Uterus (tissue), 2 donors: ENCODE measurements around the gene FGF19.

Source experiments
- POLR2A ChIP-seq, 2 donors: fragments of 450-650 bp; IDR thresholded peaks; one replicate each; pipeline ENCODE4 v1.6.1; 2016; ENCODE audit warnings: antibody characterized with exemption in 2 of 2, mild to moderate bottlenecking in 1 of 2, moderate library complexity in 1 of 2
- TF ChIP-seq, protein P1 (sequence below), 4 experiments: fragments of 200-600 bp in 2 of 4; fragments of 450-650 bp in 2 of 4; sonication (generic) in 2 of 4; IDR thresholded peaks; one replicate each; pipeline ENCODE4 v1.5.1; 2016 to 2019; ENCODE audit warnings: antibody characterized with exemption in 4 of 4, mild to moderate bottlenecking in 2 of 4, moderate library complexity in 1 of 4

DNA sequence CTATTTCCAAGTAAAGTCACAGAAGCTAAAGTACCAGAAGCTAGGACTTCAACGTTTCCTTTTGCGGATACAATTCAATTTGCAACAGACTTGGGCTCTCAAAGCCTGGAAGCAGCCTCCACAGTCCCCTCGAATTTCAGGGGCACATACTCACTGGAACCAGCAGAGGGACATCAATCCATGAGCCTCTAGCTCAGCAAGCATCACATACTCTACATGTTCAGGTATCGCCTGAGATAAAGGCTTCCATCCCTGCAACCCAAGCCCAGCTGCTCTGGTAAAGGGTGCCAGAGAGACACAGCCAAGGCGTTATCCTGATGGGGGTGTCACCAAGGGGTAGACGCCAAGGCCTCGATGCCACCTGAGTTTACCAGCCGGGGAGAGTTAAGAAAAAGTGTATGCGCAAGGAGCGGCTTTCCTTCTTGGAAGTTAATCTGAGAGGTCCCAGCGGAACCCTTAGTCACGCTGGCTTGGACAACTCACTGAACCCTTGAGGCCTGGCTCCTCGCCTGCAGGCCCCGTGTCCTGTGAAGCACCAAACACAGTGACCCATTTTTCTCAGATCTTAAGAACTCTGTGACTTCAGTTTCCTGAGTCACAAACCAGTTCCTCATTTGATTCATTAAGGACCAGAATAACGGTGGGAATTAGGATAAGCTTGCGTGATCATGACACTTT is 41.7 kb downstream of the FGF19 start:
- no peak for TF ChIP-seq POLR2A (IDR thresholded peaks at IDR 0.05)
- TF ChIP-seq, protein P1, sequence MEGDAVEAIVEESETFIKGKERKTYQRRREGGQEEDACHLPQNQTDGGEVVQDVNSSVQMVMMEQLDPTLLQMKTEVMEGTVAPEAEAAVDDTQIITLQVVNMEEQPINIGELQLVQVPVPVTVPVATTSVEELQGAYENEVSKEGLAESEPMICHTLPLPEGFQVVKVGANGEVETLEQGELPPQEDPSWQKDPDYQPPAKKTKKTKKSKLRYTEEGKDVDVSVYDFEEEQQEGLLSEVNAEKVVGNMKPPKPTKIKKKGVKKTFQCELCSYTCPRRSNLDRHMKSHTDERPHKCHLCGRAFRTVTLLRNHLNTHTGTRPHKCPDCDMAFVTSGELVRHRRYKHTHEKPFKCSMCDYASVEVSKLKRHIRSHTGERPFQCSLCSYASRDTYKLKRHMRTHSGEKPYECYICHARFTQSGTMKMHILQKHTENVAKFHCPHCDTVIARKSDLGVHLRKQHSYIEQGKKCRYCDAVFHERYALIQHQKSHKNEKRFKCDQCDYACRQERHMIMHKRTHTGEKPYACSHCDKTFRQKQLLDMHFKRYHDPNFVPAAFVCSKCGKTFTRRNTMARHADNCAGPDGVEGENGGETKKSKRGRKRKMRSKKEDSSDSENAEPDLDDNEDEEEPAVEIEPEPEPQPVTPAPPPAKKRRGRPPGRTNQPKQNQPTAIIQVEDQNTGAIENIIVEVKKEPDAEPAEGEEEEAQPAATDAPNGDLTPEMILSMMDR (IDR thresholded peaks at IDR 0.05), result no peak
